ENCODE measurements around the gene FKBP6.
"Not testable (repeated sequence)": the region's sequence is repeated elsewhere in the genome, so short reads cannot be mapped to it uniquely, and the experiment has no call there.

FKBP6 gene

GRCh38 chr7:73373741-73374140 lies 45.8 kb downstream of the FKBP6 start:
- DNase-seq (ENCODE audit: extremely low spot score) = no peak
- CTCF ChIA-PET = no interaction called here
- no peak for TF ChIP-seq ELF4 (IDR thresholded peaks at IDR 0.05)
- TF ChIP-seq LEF1 (IDR thresholded peaks at IDR 0.05; ENCODE audit: borderline replicate concordance) = no peak
- no peak for TF ChIP-seq L3MBTL2 (conservative IDR thresholded peaks at IDR 0.05)
- TF ChIP-seq TARDBP (IDR thresholded peaks at IDR 0.05) = no peak
- no peak for TF ChIP-seq ARNT (IDR thresholded peaks at IDR 0.05)
- TF ChIP-seq SUZ12 (IDR thresholded peaks at IDR 0.05) = no peak
- TF ChIP-seq BHLHE40 (IDR thresholded peaks at IDR 0.05; ENCODE audit: borderline replicate concordance) = no peak
- TF ChIP-seq FOXA1 (IDR thresholded peaks at IDR 0.05) = no peak
- TF ChIP-seq HDGF (IDR thresholded peaks at IDR 0.05; ENCODE audit: borderline replicate concordance) = no peak
- no peak for TF ChIP-seq FOXK2 (IDR thresholded peaks at IDR 0.05)
- no peak for TF ChIP-seq NFRKB (IDR thresholded peaks at IDR 0.05)
- TF ChIP-seq CTBP1 (IDR thresholded peaks at IDR 0.05; ENCODE audit: borderline replicate concordance) = no peak
- TF ChIP-seq FOXM1 (IDR thresholded peaks at IDR 0.05; ENCODE audit: borderline replicate concordance) = no peak
- no peak for TF ChIP-seq SP1 (IDR thresholded peaks at IDR 0.05)
- TF ChIP-seq ZNF384 (IDR thresholded peaks at IDR 0.05) = no peak
- POLR2A ChIA-PET = no interaction called here

DNA sequence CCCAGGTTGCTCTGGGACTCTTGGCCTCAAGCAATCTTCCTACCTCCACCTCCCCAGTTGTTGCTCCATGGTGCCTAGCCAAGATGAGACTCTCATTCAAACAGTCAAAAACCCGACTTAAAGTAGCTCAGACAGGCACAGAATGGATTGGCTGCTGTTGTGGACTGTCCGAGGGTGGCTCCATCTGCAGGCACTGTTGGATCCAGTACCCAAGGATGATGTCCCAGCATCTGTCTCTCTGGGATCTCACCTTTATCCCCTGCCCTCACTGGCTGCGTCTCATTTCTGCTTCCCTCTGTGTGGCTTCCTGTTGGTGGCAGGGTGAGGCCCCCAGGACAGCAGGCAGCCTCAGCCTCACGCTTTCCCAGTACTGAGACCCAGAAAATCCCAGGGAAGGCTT lies 48.3 kb downstream of the FKBP6 start:
- POLR2A ChIA-PET; CTCF ChIA-PET; DNase-seq (ENCODE audit: extremely low spot score): not testable (repeated sequence)

DNA sequence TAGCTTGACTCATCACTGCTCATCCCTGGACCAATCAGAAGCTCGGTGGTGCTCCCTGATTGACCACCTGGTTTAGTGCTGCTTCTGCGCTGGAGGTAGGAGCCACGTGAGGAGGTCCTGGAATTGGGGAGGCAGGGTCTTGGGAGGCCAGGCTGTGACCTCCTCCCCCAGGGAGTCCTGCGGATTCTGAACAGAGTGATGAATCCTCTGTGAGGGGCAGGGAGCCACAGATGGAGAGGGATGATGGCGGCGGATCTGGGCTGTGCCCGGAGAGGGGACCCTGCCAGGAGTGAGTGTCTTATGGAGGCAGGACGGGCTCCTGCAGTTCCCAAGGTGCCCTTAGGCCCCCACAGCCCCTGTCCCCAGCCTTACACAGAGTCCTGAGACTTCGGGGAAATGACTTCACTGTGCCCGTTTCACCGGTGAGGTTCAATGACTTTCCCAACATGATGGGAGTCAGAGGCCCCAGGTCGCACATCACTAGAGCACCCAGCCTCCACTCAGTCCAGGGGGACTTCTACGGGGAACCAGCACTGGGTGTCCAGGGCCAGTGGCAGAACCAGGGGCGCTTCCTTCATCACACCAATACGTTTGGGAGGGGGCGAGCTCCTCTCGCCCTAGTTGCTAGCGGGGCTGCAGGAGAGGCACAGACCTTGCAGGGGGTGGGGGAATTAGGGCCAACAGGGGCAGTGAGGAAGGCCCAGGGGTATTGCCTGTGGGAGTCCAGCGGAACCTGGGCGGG lies 48.9 kb downstream of the FKBP6 start:
- ChIA-PET CTCF (no interaction called here), POLR2A (no interaction called here)
- TF ChIP-seq TARDBP (IDR thresholded peaks at IDR 0.05) = no peak
- no peak for TF ChIP-seq FOXM1 (IDR thresholded peaks at IDR 0.05; ENCODE audit: borderline replicate concordance)
- no peak for TF ChIP-seq ZNF384 (IDR thresholded peaks at IDR 0.05)
- no peak for TF ChIP-seq L3MBTL2 (conservative IDR thresholded peaks at IDR 0.05)
- TF ChIP-seq NFRKB (IDR thresholded peaks at IDR 0.05) = no peak
- no peak for TF ChIP-seq PKNOX1 (IDR thresholded peaks at IDR 0.05)
- TF ChIP-seq FOXK2 (IDR thresholded peaks at IDR 0.05) = no peak
- TF ChIP-seq ELF4 (IDR thresholded peaks at IDR 0.05) = no peak
- no peak for TF ChIP-seq SUZ12 (IDR thresholded peaks at IDR 0.05)
- no peak for DNase-seq (ENCODE audit: extremely low spot score)

DNA sequence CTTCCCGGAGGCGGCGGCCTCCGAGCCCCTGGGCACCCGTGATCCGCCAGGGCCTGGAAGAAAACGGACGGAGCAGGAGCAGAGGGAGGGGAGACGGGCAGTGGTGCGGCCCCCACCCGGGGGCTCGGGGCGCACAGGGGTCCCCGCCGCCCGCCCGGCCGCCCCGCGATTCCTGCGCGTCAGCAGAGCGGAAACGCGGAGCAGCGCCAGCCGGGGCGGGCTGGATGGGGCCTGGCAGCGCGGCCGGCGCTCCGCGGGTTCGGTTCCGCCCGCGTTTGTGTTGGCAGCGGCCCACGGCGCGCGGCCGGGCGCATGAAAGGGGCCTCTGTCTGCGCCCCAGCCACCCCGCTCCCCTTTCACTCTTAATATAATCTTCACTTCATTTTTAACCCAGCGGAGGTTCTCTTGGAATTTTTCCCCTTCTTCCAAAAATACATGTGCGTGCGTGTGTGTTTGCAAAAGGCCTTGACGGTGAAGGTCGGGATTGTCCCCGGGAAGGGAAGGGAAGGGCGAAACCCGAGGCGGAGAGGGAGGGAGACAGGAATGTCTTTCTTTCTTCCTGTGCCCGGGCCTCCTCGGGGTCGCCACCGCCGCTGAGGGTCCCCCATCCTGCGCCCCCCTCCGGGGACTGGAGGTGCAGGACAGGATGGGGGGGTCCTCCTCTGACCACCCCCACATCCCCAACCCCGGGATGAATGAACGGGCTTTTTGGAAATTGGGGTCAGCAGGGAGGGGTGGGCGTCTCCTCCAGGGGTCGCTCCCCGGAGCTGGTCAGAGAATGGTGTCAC lies 49.6 kb downstream of the FKBP6 start:
- POLR2A ChIA-PET; DNase-seq (ENCODE audit: extremely low spot score); CTCF ChIA-PET: not testable (repeated sequence)

GRCh38 chr7:73382934-73383503 lies 55.1 kb downstream of the FKBP6 start:
- ChIA-PET POLR2A (no interaction called here), CTCF (interaction anchor here (0.6 kb wide), 1 partner anchor 80 kb away, joined by 4 read pairs; no protein-coding TSS in a partner anchor)
- no peak for TF ChIP-seq CTBP1 (IDR thresholded peaks at IDR 0.05; ENCODE audit: borderline replicate concordance)
- no peak for TF ChIP-seq L3MBTL2 (conservative IDR thresholded peaks at IDR 0.05)
- TF ChIP-seq FOXM1 (IDR thresholded peaks at IDR 0.05; ENCODE audit: borderline replicate concordance) = no peak
- no peak for TF ChIP-seq PKNOX1 (IDR thresholded peaks at IDR 0.05)
- no peak for TF ChIP-seq ELF4 (IDR thresholded peaks at IDR 0.05)
- no peak for TF ChIP-seq FOXA1 (IDR thresholded peaks at IDR 0.05)
- TF ChIP-seq FOXK2 (IDR thresholded peaks at IDR 0.05) = no peak
- TF ChIP-seq NFRKB (IDR thresholded peaks at IDR 0.05) = no peak
- no peak for TF ChIP-seq ZNF384 (IDR thresholded peaks at IDR 0.05)
- TF ChIP-seq BHLHE40 (IDR thresholded peaks at IDR 0.05; ENCODE audit: borderline replicate concordance) = no peak
- TF ChIP-seq HDGF (IDR thresholded peaks at IDR 0.05; ENCODE audit: borderline replicate concordance) = no peak
- no peak for TF ChIP-seq LEF1 (IDR thresholded peaks at IDR 0.05; ENCODE audit: borderline replicate concordance)
- no peak for TF ChIP-seq SP1 (IDR thresholded peaks at IDR 0.05)
- no peak for TF ChIP-seq ARNT (IDR thresholded peaks at IDR 0.05)
- TF ChIP-seq TARDBP (IDR thresholded peaks at IDR 0.05) = no peak
- TF ChIP-seq SUZ12 (IDR thresholded peaks at IDR 0.05) = no peak
- no peak for DNase-seq (ENCODE audit: extremely low spot score)

GRCh38 chr7:73387221-73387828 lies 59.4 kb downstream of the FKBP6 start:
- TF ChIP-seq L3MBTL2 (conservative IDR thresholded peaks at IDR 0.05) (no peak), ELF4 (IDR thresholded peaks at IDR 0.05) (no peak), ZNF384 (IDR thresholded peaks at IDR 0.05) (peak; percentile 77)
- no peak for DNase-seq (ENCODE audit: extremely low spot score)
- CTCF ChIA-PET = interaction anchor here (0.6 kb wide), 1 partner anchor 43 kb away, joined by 11 read pairs; no protein-coding TSS in a partner anchor
- POLR2A ChIA-PET = no interaction called here

Data from HEK293T (cell line).